Calu3 (cell line): Measurements from ENCODE around the gene SET. TPM values are rescaled to one million over a fixed set of nuclear protein-coding genes. Genes with fewer than 3 reads are reported as not detected.

Experiments
- BruUV-seq: library from RNA; stranded (reverse); fragments of 400-500 nt; replicated peaks from 2 replicates; lab custom pipeline; 2021; lab: Mats Ljungman, UMichigan
- CTCF ChIA-PET: fragments of 300-600 bp; sonication (Branson Sonifier 250); formaldehyde crosslinking; loops from one replicate; lab custom pipeline; 2022; ENCODE audit warnings: antibody characterized with exemption; lab: Charles Lee
- DNase-seq: peaks from one replicate; pipeline ENCODE4 v3.0.0; 2022
- H3K27ac Mint-ChIP-seq: one replicate; pipeline ENCODE4 v1.8.0; 2022; ENCODE audit warnings: mixed read lengths; ENCODE audit not compliant: unreplicated experiment
- H3K27me3 Mint-ChIP-seq: one replicate; pipeline ENCODE4 v1.8.0; 2022; ENCODE audit warnings: mixed read lengths; ENCODE audit not compliant: unreplicated experiment
- H3K36me3 Mint-ChIP-seq: one replicate; pipeline ENCODE4 v1.8.0; 2022; ENCODE audit warnings: mild to moderate bottlenecking, moderate library complexity, mixed read lengths; ENCODE audit not compliant: insufficient read depth, unreplicated experiment
- H3K4me1 Mint-ChIP-seq: one replicate; pipeline ENCODE4 v1.8.0; 2022; ENCODE audit warnings: mild to moderate bottlenecking, low read depth, mixed read lengths; ENCODE audit not compliant: unreplicated experiment
- H3K4me3 Mint-ChIP-seq: one replicate; pipeline ENCODE4 v1.8.0; 2022; ENCODE audit warnings: mild to moderate bottlenecking, low read depth, moderate library complexity, mixed read lengths; ENCODE audit not compliant: unreplicated experiment
- H3K9me3 Mint-ChIP-seq: one replicate; pipeline ENCODE4 v1.8.0; 2022; ENCODE audit warnings: low read depth, mixed read lengths; ENCODE audit not compliant: unreplicated experiment
- CTCF ChIP-seq: fragments of 200-600 bp; IDR thresholded peaks from one replicate; pipeline ENCODE4 v1.8.0; 2022; ENCODE audit warnings: antibody characterized with exemption; ENCODE audit not compliant: unreplicated experiment
- intact Hi-C: fragments of 100-400 bp; cut with micrococcal nuclease; formaldehyde crosslinking; loops from one replicate; pipeline ENCODE4 v1.10.0; 2022; ENCODE audit not compliant: unreplicated experiment
- total RNA-seq: library from RNA; stranded (reverse); gene quantifications from 2 replicates; pipeline ENCODE4 v1.2.3, GENCODE V29; 2022

Gene SET
- total RNA-seq, 1 experiment from 2014 or later = 367 TPM

- intact Hi-C loops = no loop called here
- BruUV-seq = no TSS peak
- Mint-ChIP-seq H3K9me3 (no peaks in the 10 kb centered on the region), H3K4me1 (no peaks in the 10 kb centered on the region), H3K36me3 (peaks cover 9% of the 10 kb centered on the region), H3K4me3 (no peak overlapping the region), H3K27me3 (no peaks in the 10 kb centered on the region), H3K27ac (no peak overlapping the region)
- CTCF ChIA-PET = no interaction called here
- DNase-seq = no peak
- no peak for TF ChIP-seq CTCF
These were observed 42.1 kb downstream of the SET start for GRCh38 chr9:128731093-128731492.

- CTCF ChIA-PET = no interaction called here
- DNase-seq = no peak
- H3K36me3 Mint-ChIP-seq = peaks cover 9% of the 10 kb centered on the region
- no peak overlapping the region for H3K4me3 Mint-ChIP-seq
- H3K9me3 Mint-ChIP-seq = no peaks in the 10 kb centered on the region
- no peak overlapping the region for H3K27ac Mint-ChIP-seq
- intact Hi-C loops = no loop called here
- no peaks in the 10 kb centered on the region for H3K27me3 Mint-ChIP-seq
- no peak for TF ChIP-seq CTCF
- no TSS peak for BruUV-seq
- H3K4me1 Mint-ChIP-seq = no peaks in the 10 kb centered on the region
These were observed 42.7 kb downstream of the SET start for GRCh38 chr9:128731691-128732090.

- DNase-seq = no peak
- Mint-ChIP-seq H3K27ac (no peak overlapping the region), H3K9me3 (no peaks in the 10 kb centered on the region), H3K4me1 (no peaks in the 10 kb centered on the region), H3K27me3 (no peaks in the 10 kb centered on the region), H3K36me3 (peaks cover 14% of the 10 kb centered on the region), H3K4me3 (no peak overlapping the region)
- BruUV-seq = no TSS peak
- no peak for TF ChIP-seq CTCF
- intact Hi-C loops = no loop called here
- CTCF ChIA-PET = interaction anchor here (0.6 to 1.1 kb wide), 4 partner anchors 8 to 295 kb away, joined by 3 to 6 read pairs (median 4); partner anchors contain the start of genes SH3GLB2 and ZDHHC12
These were observed 43.6 kb downstream of the SET start for GRCh38 chr9:128732576-128732975.

- Mint-ChIP-seq H3K4me1 (no peaks in the 10 kb centered on the region), H3K36me3 (peaks cover 14% of the 10 kb centered on the region), H3K27me3 (no peaks in the 10 kb centered on the region), H3K9me3 (no peaks in the 10 kb centered on the region), H3K27ac (peak overlapping the region; percentile 30), H3K4me3 (no peak overlapping the region)
- peak; percentile 51 for TF ChIP-seq CTCF
- peak; percentile 71 for DNase-seq
- BruUV-seq = no TSS peak
- intact Hi-C loops = no loop called here
- CTCF ChIA-PET = interaction anchor here (0.5 to 1.1 kb wide), 6 partner anchors 8 to 295 kb away, joined by 3 to 6 read pairs (median 4); partner anchors contain the start of genes ENDOG, SH3GLB2 and ZDHHC12
These were observed 44.2 kb downstream of the SET start for GRCh38 chr9:128733256-128733655.
